MM.1S (cell line): ENCODE results near the gene FAM118A.
A peak's percentile ranks its signal among the peaks of the same experiment; 100 is the strongest.

Experiments used
- DNase-seq: peaks from one replicate; pipeline ENCODE4 v3.0.0-alpha.2; 2015
- H2AFZ ChIP-seq: fragments of 300-600 bp; sonication (generic); 2 replicates; pipeline ENCODE4 v1.6.0; 2016; ENCODE audit warnings: antibody characterized with exemption, low read length
- H3F3A ChIP-seq: fragments of 300-600 bp; sonication (generic); 2 replicates; pipeline ENCODE4 v1.6.1; 2016; ENCODE audit warnings: mild to moderate bottlenecking, antibody characterized with exemption, low read length, moderate library complexity, mixed read lengths; ENCODE audit not compliant: insufficient read depth
- H3K27ac ChIP-seq: fragments of 300-600 bp; sonication (generic); 2 replicates; pipeline ENCODE4 v1.5.1; 2016; ENCODE audit warnings: mild to moderate bottlenecking, low read length
- H3K27me3 ChIP-seq: fragments of 300-600 bp; sonication (generic); replicated peaks from 2 replicates; pipeline ENCODE4 v1.6.0; 2016; ENCODE audit warnings: low read length; ENCODE audit not compliant: insufficient read depth
- H3K36me3 ChIP-seq: fragments of 300-600 bp; sonication (generic); replicated peaks from 2 replicates; pipeline ENCODE4 v1.6.1; 2016; ENCODE audit warnings: mild to moderate bottlenecking, low read length, mixed read lengths; ENCODE audit not compliant: insufficient read depth
- H3K4me1 ChIP-seq: fragments of 300-600 bp; sonication (generic); 2 replicates; pipeline ENCODE4 v1.6.1; 2016; ENCODE audit warnings: low read length, mixed read lengths
- H3K4me2 ChIP-seq: fragments of 300-600 bp; sonication (generic); 2 replicates; pipeline ENCODE4 v1.6.0; 2016; ENCODE audit warnings: low read depth, low read length
- H3K4me3 ChIP-seq: fragments of 300-600 bp; sonication (generic); 2 replicates; pipeline ENCODE4 v1.5.1; 2016; ENCODE audit warnings: low read length, mixed read lengths
- H3K79me2 ChIP-seq: fragments of 300-600 bp; sonication (generic); 2 replicates; pipeline ENCODE4 v1.6.1; 2016; ENCODE audit warnings: mixed run types, low read length, mixed read lengths
- H3K9ac ChIP-seq: fragments of 300-600 bp; sonication (generic); 2 replicates; pipeline ENCODE4 v1.6.1; 2016; ENCODE audit warnings: low read length, mixed read lengths
- H3K9me2 ChIP-seq: fragments of 300-600 bp; sonication (generic); replicated peaks from 2 replicates; pipeline ENCODE4 v1.6.1; 2016; ENCODE audit warnings: mild to moderate bottlenecking, low read length, mixed read lengths; ENCODE audit not compliant: insufficient read depth
- H3K9me3 ChIP-seq: fragments of 300-600 bp; sonication (generic); replicated peaks from 2 replicates; pipeline ENCODE4 v1.6.1; 2016; ENCODE audit warnings: mild to moderate bottlenecking, low read length, mixed read lengths; ENCODE audit not compliant: insufficient read depth
- H4K20me1 ChIP-seq: fragments of 300-600 bp; sonication (generic); 2 replicates; pipeline ENCODE4 v1.6.1; 2016; ENCODE audit warnings: mild to moderate bottlenecking, low read length, moderate library complexity, mixed read lengths; ENCODE audit not compliant: insufficient read depth
- CTCF ChIP-seq: fragments of 300-600 bp; sonication (generic); IDR thresholded peaks from 2 replicates; pipeline ENCODE4 v1.5.1; 2016; ENCODE audit warnings: antibody characterized with exemption, low read length, mixed read lengths
- EZH2 ChIP-seq: fragments of 300-600 bp; sonication (generic); optimal IDR thresholded peaks from 2 replicates; pipeline ENCODE3; 2017; ENCODE audit warnings: low read depth, mild to moderate bottlenecking, antibody characterized with exemption, low read length, mixed read lengths
- EZH2phosphoT487 ChIP-seq: fragments of 300-600 bp; sonication (generic); IDR thresholded peaks from 2 replicates; pipeline ENCODE4 v1.6.1; 2018; ENCODE audit warnings: antibody characterized with exemption, low read length

FAM118A gene

DNA sequence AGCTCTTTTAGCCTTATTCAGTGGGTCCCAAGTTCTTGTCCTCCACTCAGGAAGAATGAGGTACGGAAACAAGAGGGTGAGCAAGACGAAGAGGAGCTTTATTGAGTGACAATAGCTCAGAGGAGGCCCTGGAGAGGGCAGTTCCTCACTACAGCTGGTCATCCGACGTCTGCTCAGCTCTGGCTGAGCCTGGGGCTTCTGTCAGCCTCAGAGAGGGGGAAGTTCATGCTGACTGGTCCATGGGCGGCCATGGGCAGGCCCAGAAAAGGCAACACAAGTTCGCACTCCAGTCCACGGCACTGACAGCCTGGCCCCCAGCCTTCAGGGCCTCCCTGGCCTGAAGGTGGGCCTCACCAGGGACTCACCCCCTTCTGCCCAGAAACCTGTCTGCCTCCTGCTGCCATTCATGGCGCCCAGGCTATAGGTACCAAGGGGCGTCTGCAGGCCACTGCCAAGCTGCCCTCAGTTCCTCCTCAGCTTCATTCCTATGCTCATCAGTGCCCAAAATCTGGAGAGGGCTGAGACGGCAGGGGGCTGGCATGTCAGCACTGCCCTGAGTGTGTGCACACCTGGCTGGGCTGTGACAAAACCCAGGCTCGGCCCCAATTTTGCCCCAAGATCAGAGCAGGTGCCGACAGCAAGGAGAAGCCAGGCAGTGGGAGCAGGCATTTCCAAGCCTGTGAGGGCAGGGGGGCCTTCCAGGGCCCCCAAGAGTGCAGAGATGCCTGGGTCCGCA, 47.4 kb upstream of the FAM118A start:
- H3K4me2 ChIP-seq = peak overlapping the region; percentile 29; the same call in 1 of the 2 replicates
- peaks cover 13% of the 10 kb centered on the region for H3F3A ChIP-seq
- no peaks in the 10 kb centered on the region for H3K9me3 ChIP-seq
- no peak for DNase-seq
- H3K36me3 ChIP-seq = no peaks in the 10 kb centered on the region
- H2AFZ ChIP-seq = peak overlapping the region; percentile 77; the same call in 1 of the 2 replicates
- peaks cover 35% of the 10 kb centered on the region for H3K4me1 ChIP-seq
- no peaks in the 10 kb centered on the region for H3K27me3 ChIP-seq
- no peaks in the 10 kb centered on the region for H3K79me2 ChIP-seq
- no peak overlapping the region for H3K4me3 ChIP-seq
- no peak overlapping the region for H3K9ac ChIP-seq
- H3K9me2 ChIP-seq = no peaks in the 10 kb centered on the region
- no peak for TF ChIP-seq EZH2phosphoT487
- no peak for TF ChIP-seq CTCF
- no peak for TF ChIP-seq EZH2
- H4K20me1 ChIP-seq = no peaks in the 10 kb centered on the region
- peak overlapping the region; percentile 71; the same call in 1 of the 2 replicates for H3K27ac ChIP-seq

- H3K4me1 ChIP-seq = peaks cover 35% of the 10 kb centered on the region
- H3K27ac ChIP-seq = peak overlapping the region; percentile 71
- H2AFZ ChIP-seq = peak overlapping the region; percentile 77; the same call in 1 of the 2 replicates
- H3K27me3 ChIP-seq = no peaks in the 10 kb centered on the region
- no peak for TF ChIP-seq EZH2phosphoT487
- H3K9ac ChIP-seq = peak overlapping the region; percentile 20; the same call in 1 of the 2 replicates
- H3K79me2 ChIP-seq = no peaks in the 10 kb centered on the region
- H3K4me2 ChIP-seq = peak overlapping the region; percentile 29; the same call in 1 of the 2 replicates
- H3K4me3 ChIP-seq = no peak overlapping the region
- no peaks in the 10 kb centered on the region for H3K9me3 ChIP-seq
- peaks cover 13% of the 10 kb centered on the region for H3F3A ChIP-seq
- no peaks in the 10 kb centered on the region for H4K20me1 ChIP-seq
- no peaks in the 10 kb centered on the region for H3K36me3 ChIP-seq
- H3K9me2 ChIP-seq = no peaks in the 10 kb centered on the region
- DNase-seq = peak; percentile 51
These were observed 46.7 kb upstream of the FAM118A start for GRCh38 chr22:45262931-45263462.

GRCh38 chr22:45263463-45264269, 46.1 kb upstream of the FAM118A start:
- Histone ChIP-seq H3K27me3 (no peaks in the 10 kb centered on the region), H3K4me1 (peaks cover 35% of the 10 kb centered on the region), H3K27ac (peak overlapping the region; percentile 71), H3K36me3 (no peaks in the 10 kb centered on the region), H3K4me3 (no peak overlapping the region), H3K9me3 (no peaks in the 10 kb centered on the region), H3K4me2 (peak overlapping the region; percentile 29; the same call in 1 of the 2 replicates), H2AFZ (peak overlapping the region; percentile 77), H3K79me2 (no peaks in the 10 kb centered on the region), H3K9me2 (no peaks in the 10 kb centered on the region), H4K20me1 (no peaks in the 10 kb centered on the region), H3K9ac (peak overlapping the region; percentile 20; the same call in 1 of the 2 replicates), H3F3A (peaks cover 13% of the 10 kb centered on the region)
- no peak for TF ChIP-seq EZH2
- TF ChIP-seq CTCF = peak; percentile 71
- TF ChIP-seq EZH2phosphoT487 = no peak
- DNase-seq = peak; percentile 70
